GM21367 (cell line): ENCODE data around the gene MEIS1.

Experiments used
- ATAC-seq: cut with Tn5 transposase; IDR thresholded peaks from one replicate; pipeline ENCODE4 v1.9.1; 2021; ENCODE audit not compliant: unreplicated experiment

MEIS1 gene

GRCh38 chr2:66443979-66444861, 9.3 kb downstream of the MEIS1 start:
- no peak for ATAC-seq

DNA sequence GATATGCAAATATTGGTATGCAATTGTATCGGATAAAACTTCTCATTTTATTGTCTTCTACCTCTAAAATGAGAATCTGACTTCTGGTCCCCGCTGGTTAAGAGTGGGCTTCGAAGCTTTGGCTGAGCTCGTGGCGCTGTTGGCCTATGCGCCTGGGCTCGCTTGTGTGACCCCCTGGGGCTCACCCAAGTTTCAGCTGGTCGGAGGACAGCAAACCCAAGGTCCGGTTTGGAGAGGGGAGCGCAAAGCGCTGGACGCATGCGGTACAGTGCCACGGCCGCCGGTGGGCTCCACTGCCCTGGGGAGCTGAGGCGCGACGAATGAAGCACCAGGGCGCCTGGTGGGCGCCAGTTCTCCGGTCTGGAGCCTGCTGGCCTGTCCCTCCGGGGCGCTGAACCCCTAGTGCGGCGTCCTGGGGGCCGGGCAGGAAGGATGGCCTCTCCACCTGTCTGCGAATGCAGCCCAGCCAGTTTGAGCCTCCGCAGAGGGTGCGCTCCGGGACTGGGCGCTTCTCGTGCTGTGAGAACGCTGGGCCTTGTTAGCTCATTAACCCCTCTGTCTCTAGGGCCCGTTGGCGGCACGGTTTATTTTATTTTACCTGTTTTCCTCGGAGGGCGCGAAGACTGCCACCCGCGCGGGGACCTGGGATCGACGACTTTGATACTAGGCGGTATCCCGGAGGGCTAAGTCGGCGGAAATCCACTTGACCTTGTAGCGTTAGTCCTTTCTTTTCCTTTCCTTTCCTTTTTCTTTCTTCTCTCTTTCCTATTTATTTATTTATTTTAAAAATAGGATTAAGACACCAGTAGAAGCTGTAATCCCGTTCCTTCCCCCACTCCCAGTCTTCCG, 10.4 kb downstream of the MEIS1 start:
- ATAC-seq, result no peak

DNA sequence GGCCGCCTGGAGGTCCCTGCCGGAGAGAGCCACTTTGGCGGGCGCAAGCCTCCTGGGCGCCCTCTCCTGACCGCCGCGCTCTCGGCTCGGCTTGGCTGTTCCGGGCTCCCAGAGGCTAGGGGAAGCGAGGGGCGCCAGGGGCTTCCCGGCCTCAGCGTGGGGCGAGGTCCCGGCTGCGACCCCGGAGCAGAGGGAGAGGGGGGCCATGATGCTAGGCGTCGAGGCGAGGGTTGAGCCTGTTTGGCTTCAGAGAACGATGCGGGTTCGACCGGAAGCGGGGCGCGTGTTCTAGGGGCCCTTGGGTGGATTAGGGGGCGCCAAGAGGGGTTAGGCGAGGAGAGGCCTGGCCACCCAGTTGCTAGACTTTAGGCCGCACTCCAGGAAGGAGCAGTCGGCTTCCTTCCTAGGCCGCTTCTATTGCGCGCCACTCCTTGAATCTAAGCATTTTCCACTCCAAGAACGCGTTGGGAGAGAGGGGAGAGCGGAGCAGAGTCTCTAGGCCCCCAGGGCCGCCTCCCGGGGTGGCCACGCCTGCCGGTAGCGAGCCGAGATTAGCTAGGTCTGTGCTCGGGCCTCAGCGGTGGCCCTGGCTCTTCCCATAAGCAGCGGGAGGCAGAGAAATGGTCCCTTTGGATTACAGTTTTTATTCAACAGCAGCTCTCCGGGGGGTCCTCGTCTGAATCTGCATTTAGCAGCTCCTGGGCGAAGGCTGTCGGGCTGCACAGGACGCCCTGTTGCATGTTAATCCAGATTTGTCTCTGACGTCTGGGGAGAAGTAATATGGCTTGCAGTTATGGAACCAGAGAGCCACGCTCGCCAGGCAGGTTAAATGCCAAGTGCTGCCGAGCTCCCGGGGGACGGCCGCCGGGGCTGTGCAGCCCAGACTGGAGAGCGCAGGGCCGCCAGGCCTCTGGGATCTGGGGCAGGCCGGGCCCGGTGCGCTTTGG, 11.3 kb downstream of the MEIS1 start:
- ATAC-seq, result no peak

GRCh38 chr2:66446941-66447340, 12.0 kb downstream of the MEIS1 start:
- ATAC-seq, result no peak

DNA sequence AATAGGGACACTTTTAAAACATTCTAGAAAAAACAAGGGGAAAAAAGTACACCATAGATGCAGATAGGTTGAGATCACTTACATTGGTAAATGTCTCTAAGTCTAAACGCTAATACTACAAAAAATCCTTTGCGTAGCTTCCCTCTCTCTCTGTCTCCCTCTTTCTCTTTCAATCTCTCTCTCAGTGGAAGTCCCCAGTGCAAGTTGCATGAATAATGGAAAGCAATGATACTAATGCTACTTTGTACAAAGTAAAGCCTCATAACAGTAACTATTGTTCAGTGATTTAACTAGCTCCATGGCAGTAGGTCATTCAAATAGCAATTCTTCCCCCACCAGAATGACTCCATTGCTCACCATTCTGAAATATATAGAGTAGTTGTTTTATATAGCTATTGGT, 12.8 kb downstream of the MEIS1 start:
- no peak for ATAC-seq

DNA sequence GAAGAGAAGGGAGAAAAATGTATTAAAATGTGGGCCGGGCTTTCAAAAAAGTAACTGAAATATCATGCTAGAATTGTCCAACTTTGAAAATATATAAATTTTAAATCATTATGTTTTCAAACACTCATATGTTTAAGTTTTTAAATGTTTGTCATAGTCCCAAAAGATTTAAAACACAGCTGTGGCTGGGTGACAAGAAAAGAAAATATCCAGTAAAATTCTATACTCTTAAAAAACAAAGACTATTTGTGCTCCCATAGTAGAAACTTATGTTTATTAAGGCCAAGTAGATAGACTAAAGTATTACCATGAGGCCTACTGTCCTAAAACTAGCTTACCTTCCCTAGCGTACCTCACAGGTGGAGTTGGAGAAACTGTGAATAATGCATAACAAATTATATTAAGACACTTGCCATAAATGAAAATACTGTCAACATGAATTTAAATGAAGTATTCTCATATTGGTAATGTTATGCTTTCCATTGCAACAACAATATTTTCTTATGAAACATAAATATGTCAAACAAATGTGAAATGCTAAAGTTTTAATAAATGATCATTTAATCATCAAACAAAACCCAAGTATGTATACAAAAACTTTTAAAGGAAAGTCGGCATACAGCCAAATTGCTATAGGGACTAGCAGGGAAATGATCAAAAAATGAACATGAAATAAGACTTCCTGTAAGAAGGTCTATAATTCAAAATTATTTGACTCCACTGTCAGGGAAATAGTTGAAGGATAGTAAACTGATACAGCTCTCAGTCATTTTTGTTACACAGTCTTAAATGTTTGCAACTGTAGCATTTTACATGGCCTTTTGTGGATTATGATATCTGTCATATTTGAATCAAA, 13.4 kb downstream of the MEIS1 start:
- ATAC-seq, result no peak

DNA sequence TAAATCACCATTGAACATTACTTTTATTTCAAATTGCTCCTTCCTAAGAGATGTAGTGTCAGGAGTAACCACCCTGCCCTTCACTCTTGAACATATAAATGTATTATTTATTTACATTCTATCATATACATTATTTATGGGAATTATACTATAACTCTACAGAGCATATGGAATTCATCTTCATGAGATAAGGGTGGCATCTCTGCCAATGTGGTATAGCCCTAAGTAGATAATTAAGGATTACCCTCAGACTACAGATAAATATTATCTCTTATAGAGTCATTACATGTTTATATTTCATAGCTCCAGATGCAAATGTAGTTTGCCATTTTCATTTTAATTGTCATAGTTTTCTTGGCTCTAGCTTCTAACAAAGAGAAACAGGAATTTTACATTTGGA, 17.3 kb downstream of the MEIS1 start:
- no peak for ATAC-seq

GRCh38 chr2:66452917-66453316, 18.0 kb downstream of the MEIS1 start:
- ATAC-seq, result no peak

GRCh38 chr2:66455490-66455889, 20.6 kb downstream of the MEIS1 start:
- ATAC-seq, result no peak

- ATAC-seq, result no peak
These were observed 21.5 kb downstream of the MEIS1 start for GRCh38 chr2:66456183-66457041.

GRCh38 chr2:66457545-66457944, 22.6 kb downstream of the MEIS1 start:
- ATAC-seq, result no peak

DNA sequence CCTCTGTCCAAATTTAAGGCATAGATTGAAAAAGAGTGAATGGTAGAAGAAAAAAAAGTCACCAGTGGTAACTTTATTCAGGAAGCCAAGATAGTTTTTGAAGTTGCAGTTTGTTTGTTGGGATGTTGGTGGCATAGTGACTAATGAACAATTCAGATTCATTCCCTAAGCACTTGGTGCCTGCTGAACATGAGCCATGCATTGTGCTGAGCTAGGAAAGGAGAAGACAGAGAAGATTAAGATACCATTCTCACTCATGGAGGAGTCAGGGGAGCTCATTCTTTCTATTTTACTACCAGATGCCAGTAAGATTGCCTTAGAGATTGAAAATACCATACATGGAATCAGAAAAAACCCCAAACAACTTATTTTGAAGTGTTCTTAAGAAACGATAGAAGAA, 25.1 kb downstream of the MEIS1 start:
- ATAC-seq, result no peak

DNA sequence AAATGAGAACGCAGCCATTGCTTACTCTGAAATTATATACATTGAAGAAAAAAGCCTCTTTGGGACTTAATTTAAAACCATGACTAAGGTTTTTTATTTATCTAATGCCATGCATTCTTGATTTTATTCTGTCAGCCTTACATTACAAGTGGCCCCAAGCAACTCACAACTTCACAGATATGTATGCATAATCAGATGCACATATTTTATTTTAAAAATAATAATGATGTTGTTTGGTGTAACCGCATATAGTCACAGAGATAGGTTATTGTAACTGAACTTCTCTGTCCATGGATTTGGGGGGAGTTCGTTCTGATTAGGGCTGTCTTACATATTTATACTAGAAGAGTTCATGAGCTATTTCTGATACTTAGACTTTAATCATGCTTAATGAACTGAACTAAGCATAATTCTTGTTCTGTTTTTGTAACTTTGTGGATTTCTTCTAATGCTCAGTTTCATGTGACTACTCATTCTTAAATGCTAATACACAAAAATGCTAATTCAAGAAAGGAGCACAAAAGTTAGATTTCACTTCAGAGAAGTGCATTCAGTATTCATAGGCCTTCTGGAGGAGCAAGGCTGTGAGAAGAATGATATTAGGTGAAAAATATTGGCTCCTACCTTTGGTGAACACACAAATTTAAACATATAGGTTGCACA, 26.2 kb downstream of the MEIS1 start:
- ATAC-seq, result no peak

DNA sequence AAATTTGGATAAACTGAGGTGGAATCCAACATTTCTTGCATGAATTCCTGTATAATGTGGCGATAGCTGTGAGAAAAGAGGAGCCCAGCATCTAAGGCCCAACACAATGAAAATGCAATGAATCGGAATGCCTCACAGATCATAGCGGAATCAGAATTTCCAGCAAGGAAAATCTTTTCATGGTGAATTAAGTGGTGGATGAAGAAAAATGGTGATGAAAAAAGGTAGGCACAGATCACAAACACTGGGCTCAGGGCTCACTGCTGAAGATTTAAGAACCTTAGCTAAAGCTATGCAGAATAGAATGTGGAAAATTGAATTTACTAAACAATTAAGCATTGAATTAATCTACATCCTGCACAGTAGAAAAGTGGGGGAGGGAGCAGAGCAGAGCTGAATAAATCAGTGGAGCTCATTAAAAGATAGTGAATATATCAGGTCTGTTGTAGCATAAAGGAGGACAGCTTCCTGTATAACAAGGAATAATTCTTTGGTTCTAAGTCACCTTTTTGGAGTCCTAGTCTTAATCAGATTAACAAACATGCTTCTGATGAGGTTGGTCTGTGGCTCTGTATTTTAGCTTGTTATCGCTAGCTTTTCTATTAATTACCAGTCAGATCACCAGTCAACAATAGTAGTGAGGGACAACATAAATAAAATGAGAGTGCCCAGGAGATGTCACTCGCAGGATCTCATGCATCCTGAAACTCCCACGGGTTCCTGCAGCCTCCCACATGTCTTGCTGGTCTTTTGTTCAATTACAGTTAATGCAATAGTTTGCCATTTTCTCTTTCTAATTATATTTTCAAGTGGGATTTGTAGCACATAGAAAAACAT, 27.0 kb downstream of the MEIS1 start:
- no peak for ATAC-seq

GRCh38 chr2:66462501-66462825, 27.5 kb downstream of the MEIS1 start:
- no peak for ATAC-seq

DNA sequence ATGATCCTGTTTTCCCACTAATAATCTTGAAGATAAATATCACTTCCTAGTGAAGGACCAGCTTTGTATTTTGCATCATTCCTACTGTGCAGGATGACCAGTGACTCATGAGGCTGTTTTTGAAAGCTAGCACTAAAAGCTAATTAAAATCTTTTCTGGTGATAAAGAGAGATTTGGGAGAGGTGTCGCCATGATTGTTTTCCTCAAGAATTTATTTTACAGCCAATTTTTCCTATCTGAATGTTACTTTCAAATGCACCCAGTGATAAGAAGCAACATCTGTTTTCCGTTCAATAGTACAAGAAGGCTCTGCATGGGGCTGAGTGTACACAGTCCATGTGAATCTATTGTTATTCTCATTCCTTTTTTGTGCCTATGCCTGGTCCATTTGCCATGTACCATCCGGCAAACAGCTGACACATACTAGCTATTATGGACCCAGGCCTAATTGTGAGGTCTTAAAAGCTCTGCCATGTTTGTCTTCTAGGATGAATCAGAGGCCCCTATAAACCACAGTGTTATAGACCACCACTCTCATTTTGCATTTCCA, 28.4 kb downstream of the MEIS1 start:
- ATAC-seq, result no peak

GRCh38 chr2:66464930-66465637, 30.2 kb downstream of the MEIS1 start:
- no peak for ATAC-seq
